Measurements from ENCODE around the gene FAM222B. TPM values are rescaled to one million over a fixed set of nuclear protein-coding genes. Genes with fewer than 3 reads are reported as not detected.

FAM222B gene
- total and polyA plus RNA-seq, 2 donors (not counting 1 experiment from before 2014, with no cell fraction given) = 10.8 to 23.1 TPM

GRCh38 chr17:28792877-28793661 is 49.5 kb downstream of the FAM222B start:
- Histone ChIP-seq H3K9me3 (ENCODE audit: control extremely low read depth in 1 of 3, control insufficient read depth in 2 of 3, insufficient read depth in 1 of 3, low read length in 2 of 3) (no peaks in the 10 kb centered on the region), H3K27me3 (replicated peaks in 1 of 4; ENCODE audit: control extremely low read depth in 1 of 4, control insufficient read depth in 3 of 4, insufficient read depth in 4 of 4, low read length in 3 of 4) (no peaks in the 10 kb centered on the region), H3K27ac (ENCODE audit: low read length in 2 of 2) (no peak overlapping the region), H3K4me2 (replicated peaks; ENCODE audit: low read depth, low read length, poor library complexity, severe bottlenecking) (no peak overlapping the region), H3K4me3 (ENCODE audit: control extremely low read depth in 1 of 5, extremely low read depth in 1 of 5, insufficient read depth in 1 of 5, low read depth in 2 of 5, low read length in 4 of 5) (no peak overlapping the region), H3K9ac (ENCODE audit: low read length) (no peak overlapping the region), H3K36me3 (replicated peaks in 1 of 2; ENCODE audit: control extremely low read depth in 1 of 2, control insufficient read depth in 1 of 2, extremely low read depth in 1 of 2, insufficient read depth in 2 of 2, low read length in 1 of 2) (peaks cover 0 to 4% of the 10 kb centered on the region in 2 experiments), H2AFZ (ENCODE audit: insufficient read depth, low read depth, low read length, poor library complexity, severe bottlenecking) (no peak overlapping the region), H4K20me1 (ENCODE audit: control insufficient read depth, insufficient read depth, low read length, poor library complexity, severe bottlenecking) (peaks cover 20% of the 10 kb centered on the region), H3K79me2 (ENCODE audit: control insufficient read depth, insufficient read depth, low read length) (peaks cover 60% of the 10 kb centered on the region), H3K4me1 (ENCODE audit: control insufficient read depth in 2 of 2, insufficient read depth in 2 of 2, low read length in 2 of 2) (no peaks in the 10 kb centered on the region)
- CTCF ChIA-PET = no interaction called here
- DNase-seq (no peak), ATAC-seq (ENCODE audit: low read depth) (no peak)
- Mint-ChIP-seq H3K4me3 (no peak overlapping the region), H3K4me1 (peaks cover 3% of the 10 kb centered on the region), H3K27me3 (no peaks in the 10 kb centered on the region), H3K27ac (no peak overlapping the region), H3K9me3 (ENCODE audit: insufficient read depth) (no peaks in the 10 kb centered on the region)
- intact Hi-C loops (cut with micrococcal nuclease) = no loop called here
- WGBS (ENCODE audit: insufficient coverage) = 83% methylated on average over 1 of the region's 2 CpGs
- TF ChIP-seq EZH2 (IDR thresholded peaks at IDR 0.05; ENCODE audit: borderline replicate concordance, insufficient read depth, low read depth, low read length, poor library complexity, severe bottlenecking) (no peak), CTCF (IDR thresholded peaks at IDR 0.05) (no peak)
- POLR2A ChIA-PET = interaction anchor here (0.7 kb wide), 1 partner anchor 8 kb away, joined by 7 read pairs; no protein-coding TSS in a partner anchor

GRCh38 chr17:28788100-28788499 is 54.5 kb downstream of the FAM222B start:
- Histone ChIP-seq H3K27me3 (replicated peaks in 1 of 4; ENCODE audit: control extremely low read depth in 1 of 4, control insufficient read depth in 3 of 4, insufficient read depth in 4 of 4, low read length in 3 of 4) (no peaks in the 10 kb centered on the region), H4K20me1 (ENCODE audit: control insufficient read depth, insufficient read depth, low read length, poor library complexity, severe bottlenecking) (peaks cover 9% of the 10 kb centered on the region), H3K4me3 (ENCODE audit: control extremely low read depth in 1 of 5, extremely low read depth in 1 of 5, insufficient read depth in 1 of 5, low read depth in 2 of 5, low read length in 4 of 5) (no peak overlapping the region), H3K27ac (ENCODE audit: low read length in 2 of 2) (no peak overlapping the region), H3K4me1 (ENCODE audit: control insufficient read depth in 2 of 2, insufficient read depth in 2 of 2, low read length in 2 of 2) (no peaks in the 10 kb centered on the region), H3K36me3 (replicated peaks in 1 of 2; ENCODE audit: control extremely low read depth in 1 of 2, control insufficient read depth in 1 of 2, extremely low read depth in 1 of 2, insufficient read depth in 2 of 2, low read length in 1 of 2) (peaks cover 0 to 6% of the 10 kb centered on the region in 2 experiments), H3K4me2 (replicated peaks; ENCODE audit: low read depth, low read length, poor library complexity, severe bottlenecking) (no peak overlapping the region), H3K9ac (ENCODE audit: low read length) (no peak overlapping the region), H3K9me3 (ENCODE audit: control extremely low read depth in 1 of 3, control insufficient read depth in 2 of 3, insufficient read depth in 1 of 3, low read length in 2 of 3) (no peaks in the 10 kb centered on the region), H3K79me2 (ENCODE audit: control insufficient read depth, insufficient read depth, low read length) (peaks cover 32% of the 10 kb centered on the region), H2AFZ (ENCODE audit: insufficient read depth, low read depth, low read length, poor library complexity, severe bottlenecking) (no peak overlapping the region)
- TF ChIP-seq CTCF (IDR thresholded peaks at IDR 0.05) (no peak), EZH2 (IDR thresholded peaks at IDR 0.05; ENCODE audit: borderline replicate concordance, insufficient read depth, low read depth, low read length, poor library complexity, severe bottlenecking) (no peak)
- Mint-ChIP-seq H3K4me1 (no peaks in the 10 kb centered on the region), H3K9me3 (ENCODE audit: insufficient read depth) (no peaks in the 10 kb centered on the region), H3K4me3 (no peak overlapping the region), H3K27me3 (no peaks in the 10 kb centered on the region), H3K27ac (no peak overlapping the region)
- intact Hi-C loops (cut with micrococcal nuclease) = no loop called here
- WGBS (ENCODE audit: insufficient coverage) = 94% methylated on average over 3 of the region's 4 CpGs
- POLR2A ChIA-PET = interaction anchor here (0.6 kb wide), 1 partner anchor 27 kb away, joined by 4 read pairs; no protein-coding TSS in a partner anchor
- ATAC-seq (ENCODE audit: low read depth) (no peak), DNase-seq (no peak)
- CTCF ChIA-PET = interaction anchor here (2.7 kb wide), 1 partner anchor 25 kb away, joined by 8 read pairs; no protein-coding TSS in a partner anchor
